Nephron (organoid): ENCODE results near the gene ODF2L.

Source experiments
- H3K27ac Mint-ChIP-seq, 3 experiments: 2 replicates each; pipeline ENCODE4 v1.8.0; 2020; ENCODE audit warnings: mixed read lengths in 3 of 3, mild to moderate bottlenecking in 2 of 3, moderate library complexity in 1 of 3
- H3K27me3 Mint-ChIP-seq: 2 replicates; pipeline ENCODE4 v1.8.0; 2021; ENCODE audit warnings: low read depth, mild to moderate bottlenecking, moderate library complexity, mixed read lengths
- H3K36me3 Mint-ChIP-seq: 2 replicates; pipeline ENCODE4 v1.8.0; 2020; ENCODE audit warnings: low read depth, mixed read lengths
- H3K4me1 Mint-ChIP-seq: 2 replicates; pipeline ENCODE4 v1.8.0; 2020; ENCODE audit warnings: mixed read lengths
- H3K4me3 Mint-ChIP-seq, 3 experiments: 2 replicates each; pipeline ENCODE4 v1.8.0; 2020; ENCODE audit warnings: mild to moderate bottlenecking in 3 of 3, mixed read lengths in 3 of 3, moderate library complexity in 2 of 3
- H3K9me3 Mint-ChIP-seq: 2 replicates; pipeline ENCODE4 v1.8.0; 2020; ENCODE audit warnings: mixed read lengths
- CTCF ChIP-seq, 3 experiments: fragments of 200-600 bp; sonication (generic); IDR thresholded peaks; one replicate each; pipeline ENCODE4 v1.5.0; 2021; ENCODE audit warnings: antibody characterized with exemption in 3 of 3; ENCODE audit not compliant: unreplicated experiment in 3 of 3

The ODF2L gene, protein sequence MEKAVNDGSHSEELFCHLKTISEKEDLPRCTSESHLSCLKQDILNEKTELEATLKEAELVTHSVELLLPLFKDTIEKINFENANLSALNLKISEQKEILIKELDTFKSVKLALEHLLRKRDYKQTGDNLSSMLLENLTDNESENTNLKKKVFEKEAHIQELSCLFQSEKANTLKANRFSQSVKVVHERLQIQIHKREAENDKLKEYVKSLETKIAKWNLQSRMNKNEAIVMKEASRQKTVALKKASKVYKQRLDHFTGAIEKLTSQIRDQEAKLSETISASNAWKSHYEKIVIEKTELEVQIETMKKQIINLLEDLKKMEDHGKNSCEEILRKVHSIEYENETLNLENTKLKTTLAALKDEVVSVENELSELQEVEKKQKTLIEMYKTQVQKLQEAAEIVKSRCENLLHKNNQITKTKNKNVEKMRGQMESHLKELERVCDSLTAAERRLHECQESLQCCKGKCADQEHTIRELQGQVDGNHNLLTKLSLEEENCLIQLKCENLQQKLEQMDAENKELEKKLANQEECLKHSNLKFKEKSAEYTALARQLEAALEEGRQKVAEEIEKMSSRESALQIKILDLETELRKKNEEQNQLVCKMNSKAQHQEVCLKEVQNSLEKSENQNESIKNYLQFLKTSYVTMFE

GRCh38 chr1:86395751-86396497 lies at the start of gene ODF2L:
Gene ODF2L, minus strand, starts transcription at chr1:86396323. Its CDS starts 9,296 bp downstream, at chr1:86387027.
- Mint-ChIP-seq H3K27ac (peak within 1 kb of the TSS; percentile 94 to 98 (median 98)), H3K9me3 (peaks cover 4% of the 10 kb centered on the region), H3K4me1 (peaks cover 29% of the 10 kb centered on the region), H3K36me3 (peaks cover 21% of the 10 kb centered on the region), H3K27me3 (peaks cover 3% of the 10 kb centered on the region), H3K4me3 (peak within 1 kb of the TSS; percentile 97 to 99 (median 99))
- TF ChIP-seq CTCF (IDR thresholded peaks at IDR 0.05; ENCODE audit: unreplicated experiment in 3 of 3): no peak

GRCh38 chr1:86445919-86446318 lies 49.8 kb upstream of the ODF2L start:
- H3K4me3 Mint-ChIP-seq: no peak overlapping the region
- peaks cover 3% of the 10 kb centered on the region for H3K27me3 Mint-ChIP-seq
- no peak for TF ChIP-seq CTCF (IDR thresholded peaks at IDR 0.05; ENCODE audit: unreplicated experiment in 3 of 3)
- no peaks in the 10 kb centered on the region for H3K4me1 Mint-ChIP-seq
- no peaks in the 10 kb centered on the region for H3K9me3 Mint-ChIP-seq
- H3K27ac Mint-ChIP-seq: no peak overlapping the region
- H3K36me3 Mint-ChIP-seq: no peaks in the 10 kb centered on the region

DNA sequence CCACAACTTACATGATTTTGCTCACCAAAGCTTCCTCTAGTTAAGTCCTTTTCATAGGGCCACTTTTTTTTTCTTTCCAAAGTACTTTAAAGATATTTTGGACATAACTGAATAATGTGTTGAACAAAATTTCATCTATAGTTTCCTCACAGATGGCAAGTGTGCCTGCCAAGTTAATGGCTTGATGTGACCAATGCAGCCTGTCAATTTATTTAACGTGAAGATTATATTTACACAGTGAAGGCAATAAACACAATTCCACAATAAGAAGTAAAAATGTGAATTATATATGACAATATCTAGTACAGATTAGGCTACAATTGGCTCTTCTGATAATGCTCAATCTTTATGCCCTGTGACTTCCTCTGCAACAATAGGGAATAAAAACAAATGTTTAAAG lies 45.9 kb upstream of the ODF2L start:
- Mint-ChIP-seq H3K4me1 (no peaks in the 10 kb centered on the region), H3K4me3 (no peak overlapping the region), H3K36me3 (no peaks in the 10 kb centered on the region), H3K27ac (no peak overlapping the region), H3K27me3 (peaks cover 9% of the 10 kb centered on the region), H3K9me3 (no peaks in the 10 kb centered on the region)
- no peak for TF ChIP-seq CTCF (IDR thresholded peaks at IDR 0.05; ENCODE audit: unreplicated experiment in 3 of 3)

DNA sequence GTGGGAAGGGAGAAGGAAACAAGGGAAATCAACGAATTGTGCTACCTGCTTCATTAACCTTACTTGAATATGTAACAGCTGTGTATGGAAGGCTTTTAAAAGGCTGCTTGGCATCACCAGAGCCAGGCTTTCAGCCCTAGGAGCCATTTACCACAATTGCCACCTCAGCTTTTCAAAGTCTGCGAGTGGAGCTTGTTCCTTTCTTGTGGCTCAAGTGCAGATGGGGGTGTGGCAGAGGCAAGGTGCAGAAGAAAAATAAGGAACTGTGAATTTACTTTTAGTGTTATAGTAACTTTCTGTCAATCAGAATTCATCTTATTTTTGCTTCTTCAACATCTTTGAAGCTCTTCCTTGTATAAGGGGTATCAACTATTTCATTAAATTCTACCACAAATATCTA lies 45.5 kb upstream of the ODF2L start:
- Mint-ChIP-seq H3K4me3 (no peak overlapping the region), H3K27ac (no peak overlapping the region), H3K4me1 (no peaks in the 10 kb centered on the region), H3K36me3 (no peaks in the 10 kb centered on the region), H3K27me3 (peaks cover 9% of the 10 kb centered on the region), H3K9me3 (no peaks in the 10 kb centered on the region)
- TF ChIP-seq CTCF (IDR thresholded peaks at IDR 0.05; ENCODE audit: unreplicated experiment in 3 of 3): no peak

- TF ChIP-seq CTCF (IDR thresholded peaks at IDR 0.05; ENCODE audit: unreplicated experiment in 3 of 3): no peak
- Mint-ChIP-seq H3K9me3 (no peaks in the 10 kb centered on the region), H3K4me1 (peaks cover 3% of the 10 kb centered on the region), H3K36me3 (no peaks in the 10 kb centered on the region), H3K4me3 (no peak overlapping the region), H3K27ac (no peak overlapping the region), H3K27me3 (peaks cover 6% of the 10 kb centered on the region)
These were observed 39.9 kb upstream of the ODF2L start for GRCh38 chr1:86436041-86436440.
